GM18526 (cell line): Measurements from ENCODE around the gene TRAF1.

Source experiments
- POLR2A ChIP-seq: IDR thresholded peaks from 3 replicates; pipeline ENCODE4 v1.6.1; 2011; ENCODE audit not compliant: insufficient read length; ENCODE audit errors: extremely low read depth

The TRAF1 gene

DNA sequence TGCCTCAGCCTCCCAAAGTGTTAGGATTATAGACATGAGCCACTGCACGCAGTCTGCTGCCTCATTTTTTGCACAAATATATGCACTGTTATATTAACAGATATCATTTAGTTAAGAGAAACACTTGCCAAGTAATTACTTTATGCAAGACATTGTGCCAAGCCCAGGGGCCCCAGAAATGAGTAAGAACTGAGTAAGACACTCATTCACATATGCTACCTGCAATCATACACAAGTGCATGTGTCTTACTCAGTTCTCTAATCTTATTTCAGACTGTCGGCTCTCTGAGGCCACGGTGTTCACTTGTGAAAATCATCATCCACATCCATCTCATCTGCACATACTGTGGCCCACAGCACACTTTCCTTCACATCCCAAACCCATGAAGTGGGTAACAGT lies 16.0 kb downstream of the TRAF1 start:
- no peak for TF ChIP-seq POLR2A

- no peak for TF ChIP-seq POLR2A
Observed at GRCh38 chr9:120909904-120910303, 16.7 kb downstream of the TRAF1 start.

DNA sequence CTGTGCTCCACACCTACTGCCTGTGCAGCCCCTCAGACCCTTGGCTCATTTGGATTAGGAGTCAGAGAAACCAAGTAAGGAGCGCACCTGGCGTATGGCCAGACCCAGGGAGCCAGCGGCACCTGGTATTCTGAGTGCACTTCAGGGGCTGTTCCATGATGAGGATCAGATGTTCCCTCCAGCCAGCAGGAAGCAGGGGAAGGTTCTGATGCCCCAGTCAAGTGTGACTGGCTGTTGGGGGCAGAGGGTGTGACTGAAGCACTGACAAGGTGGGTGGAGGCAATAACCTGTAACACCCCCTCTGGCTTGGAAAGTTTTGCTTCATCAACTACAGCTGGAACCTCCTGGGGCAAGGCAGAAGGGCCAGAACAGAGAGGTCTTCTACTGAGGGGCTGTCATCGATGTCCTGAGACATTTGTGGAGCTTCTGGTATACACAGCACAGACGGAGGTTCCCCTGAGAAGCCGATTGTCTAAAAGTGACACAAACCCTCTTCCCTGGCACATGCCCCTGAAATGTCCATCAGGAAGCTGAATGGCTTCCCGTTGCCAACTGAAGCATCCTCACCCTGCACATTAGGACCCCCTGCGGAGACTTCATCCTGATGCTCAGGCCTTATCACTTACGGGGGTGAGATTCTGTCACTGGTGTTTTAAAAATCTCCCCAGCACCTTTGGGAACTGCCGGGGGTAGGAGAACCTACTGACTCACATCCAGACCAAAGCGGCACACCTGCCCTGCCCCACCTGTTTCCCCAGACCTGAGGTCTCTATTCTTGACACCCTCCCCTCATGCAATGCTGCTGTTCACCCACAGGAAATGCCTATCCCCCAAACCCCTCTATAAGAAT lies 21.1 kb downstream of the TRAF1 start:
- TF ChIP-seq POLR2A, result peak; percentile 35

DNA sequence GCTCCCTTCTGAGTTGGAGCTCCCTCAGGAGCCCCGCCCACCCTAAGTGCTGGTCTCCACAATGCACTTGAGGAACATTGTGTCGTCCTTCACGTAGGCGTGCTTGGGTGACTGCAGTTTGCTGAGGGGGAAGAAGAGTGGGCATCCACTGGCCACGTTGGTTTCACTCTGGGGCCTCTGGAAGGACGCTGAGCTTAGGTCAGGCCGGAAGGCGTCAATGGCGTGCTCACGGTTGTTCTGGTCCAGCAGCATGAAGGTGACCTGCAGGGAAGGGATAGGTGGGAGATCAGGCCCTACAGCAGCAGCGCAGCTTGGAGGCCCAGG lies 21.7 kb downstream of the TRAF1 start:
- no peak for TF ChIP-seq POLR2A

- TF ChIP-seq POLR2A, result peak; percentile 23
Observed at GRCh38 chr9:120904061-120904977, 22.3 kb downstream of the TRAF1 start.

GRCh38 chr9:120902569-120903535 lies 23.7 kb downstream of the TRAF1 start:
- peak; percentile 30 for TF ChIP-seq POLR2A

GRCh38 chr9:120901755-120902568 lies 24.6 kb downstream of the TRAF1 start:
- TF ChIP-seq POLR2A, result no peak

DNA sequence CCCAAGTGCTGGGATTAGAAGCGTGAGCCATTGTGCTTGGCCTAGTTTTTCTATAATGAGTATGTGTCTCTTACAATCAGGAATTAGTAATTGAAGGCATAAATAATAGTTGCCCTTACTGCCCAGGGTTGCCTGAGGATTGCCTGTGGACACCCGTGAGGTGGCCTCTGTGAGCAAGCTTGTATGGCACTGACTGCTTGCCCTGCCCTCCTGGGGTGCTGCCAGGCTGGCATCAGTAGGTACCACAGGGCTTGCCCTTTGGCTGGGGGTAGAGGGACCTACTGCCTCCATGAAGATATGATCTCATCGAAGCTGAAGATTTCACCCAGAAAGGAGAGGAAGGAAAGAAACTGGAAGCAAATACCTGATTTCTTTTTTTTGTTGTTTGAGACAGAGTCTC lies 25.8 kb downstream of the TRAF1 start:
- TF ChIP-seq POLR2A, result no peak

DNA sequence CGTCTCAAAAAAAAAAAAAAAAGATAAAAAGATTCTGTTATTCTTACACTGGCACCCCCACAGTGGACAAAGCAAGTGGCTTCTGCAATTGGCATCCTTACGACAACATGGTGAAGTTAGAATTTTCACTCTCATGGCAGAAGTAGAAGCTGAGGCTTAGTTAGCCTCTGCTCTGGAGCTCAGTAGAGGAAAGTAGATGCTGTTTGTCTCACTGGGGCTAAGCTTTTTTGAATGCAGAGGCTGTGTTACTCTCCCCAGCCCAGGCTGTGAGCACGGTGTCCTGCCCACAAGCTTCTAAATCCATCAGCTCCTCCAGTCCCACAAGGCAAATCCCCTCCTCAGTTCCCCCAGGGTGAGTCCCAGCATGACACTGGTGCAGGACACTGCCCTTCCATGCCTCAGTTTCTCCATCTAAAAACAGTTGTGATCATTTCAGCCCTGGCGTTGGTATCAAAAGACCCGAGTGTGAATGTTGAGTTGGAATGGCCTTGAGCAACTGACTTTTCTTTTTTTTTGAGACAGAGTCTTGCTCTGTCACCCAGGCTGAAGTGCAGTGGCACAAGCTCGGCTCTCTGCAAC lies 27.0 kb downstream of the TRAF1 start:
- TF ChIP-seq POLR2A, result peak; percentile 24

- no peak for TF ChIP-seq POLR2A
Observed at GRCh38 chr9:120898396-120898795, 28.2 kb downstream of the TRAF1 start.

DNA sequence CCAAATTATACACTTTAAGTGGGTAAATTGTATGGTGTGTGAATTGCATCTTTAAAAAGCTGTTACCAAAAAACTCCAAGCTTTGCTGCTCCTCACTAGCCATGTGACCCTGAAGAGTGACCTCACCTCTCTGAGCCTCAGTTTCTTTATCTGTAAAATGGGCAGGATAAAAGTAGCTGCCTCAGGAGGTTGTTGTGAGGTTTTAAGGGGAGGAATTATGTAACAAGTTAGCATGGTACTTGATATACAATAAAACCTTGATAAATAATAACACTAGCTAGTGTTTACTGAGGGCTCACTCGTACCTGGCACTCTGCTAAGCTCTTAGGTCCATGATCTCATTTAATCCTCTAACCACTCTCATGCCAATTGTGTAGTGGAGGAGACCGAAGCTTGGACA lies 30.6 kb downstream of the TRAF1 start:
- TF ChIP-seq POLR2A, result no peak

DNA sequence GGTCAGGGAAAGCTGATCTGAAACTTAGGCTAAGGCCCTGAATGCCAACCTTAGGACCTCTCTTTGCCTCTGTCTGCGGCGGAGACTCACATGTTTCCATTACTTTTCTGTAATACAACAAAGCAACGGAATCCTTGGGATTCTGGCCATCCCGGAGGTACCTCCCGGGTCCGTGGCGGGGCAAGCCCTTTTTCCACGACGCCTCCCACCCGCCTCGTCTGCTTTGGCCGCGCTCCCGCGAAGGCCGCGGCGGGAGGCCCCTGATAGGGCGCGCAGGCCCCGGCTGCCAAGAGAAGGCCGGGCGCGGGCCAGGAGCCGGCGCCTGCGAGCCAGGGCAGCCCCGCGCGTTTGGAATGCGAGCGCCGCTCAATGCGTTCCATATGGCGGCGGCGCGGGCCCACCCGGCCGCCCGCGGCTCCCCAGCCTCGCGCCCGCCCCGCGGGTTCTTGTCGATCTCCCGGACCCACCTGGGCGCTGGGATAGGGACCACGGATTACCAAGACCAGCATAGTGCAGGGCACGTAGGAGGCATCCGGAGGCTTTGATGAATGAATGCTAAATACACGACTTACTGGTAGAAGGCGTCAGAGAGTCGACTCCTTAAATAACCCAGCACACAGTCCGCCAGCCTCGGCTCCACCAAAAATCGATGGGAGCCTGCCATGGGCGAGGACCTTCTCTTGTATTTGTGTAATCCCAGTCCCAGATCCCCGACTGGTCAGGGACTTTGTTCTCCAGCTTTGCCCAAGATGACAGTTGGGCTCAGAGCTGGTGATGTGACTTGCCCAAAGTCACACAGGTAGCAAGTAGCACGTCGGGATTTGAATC lies 32.1 kb downstream of the TRAF1 start:
- no peak for TF ChIP-seq POLR2A
